Osteoblast (primary cell): ENCODE results near the gene TMEM203. TPM values are rescaled to one million over a fixed set of nuclear protein-coding genes. Genes with fewer than 3 reads are reported as not detected.

Experiments
- DNase-seq: peaks from one replicate; pipeline ENCODE4 v3.0.0; 2011; ENCODE audit warnings: low spot score, mixed read lengths; ENCODE audit not compliant: insufficient read length; ENCODE audit errors: missing footprints
- H2AFZ ChIP-seq: 2 replicates; pipeline ENCODE4 v1.6.0; 2011; ENCODE audit warnings: mild to moderate bottlenecking, low read length
- H3K27ac ChIP-seq: 2 replicates; pipeline ENCODE4 v1.5.1; 2011; ENCODE audit warnings: mild to moderate bottlenecking, low read depth, low read length, moderate library complexity
- H3K27me3 ChIP-seq: 2 replicates; pipeline ENCODE4 v1.6.0; 2012; ENCODE audit warnings: mild to moderate bottlenecking, control low read depth, inconsistent platforms, low read length, moderate library complexity; ENCODE audit not compliant: insufficient read depth
- H3K36me3 ChIP-seq: 2 replicates; pipeline ENCODE4 v1.5.1; 2011; ENCODE audit warnings: mild to moderate bottlenecking, low read length, control low read depth, moderate library complexity; ENCODE audit not compliant: insufficient read depth
- H3K4me1 ChIP-seq: 2 replicates; pipeline ENCODE4 v1.5.1; 2011; ENCODE audit warnings: mild to moderate bottlenecking, low read length, control low read depth, moderate library complexity; ENCODE audit not compliant: insufficient read depth
- H3K4me2 ChIP-seq: 2 replicates; pipeline ENCODE4 v1.6.0; 2011; ENCODE audit warnings: mild to moderate bottlenecking, low read length; ENCODE audit not compliant: insufficient read depth
- H3K4me3 ChIP-seq: fragments of 200-600 bp; sonication (generic); 3 replicates; pipeline ENCODE4 v1.5.1; 2012; ENCODE audit warnings: mild to moderate bottlenecking, low read length, inconsistent platforms; ENCODE audit not compliant: insufficient read depth
- H3K79me2 ChIP-seq: 2 replicates; pipeline ENCODE4 v1.6.0; 2012; ENCODE audit warnings: mild to moderate bottlenecking, low read length, control low read depth, inconsistent platforms; ENCODE audit not compliant: insufficient read depth
- H3K9me3 ChIP-seq: 2 replicates; pipeline ENCODE4 v1.5.1; 2011; ENCODE audit warnings: low read depth, low read length, control low read depth
- H4K20me1 ChIP-seq: 2 replicates; pipeline ENCODE4 v1.6.0; 2012; ENCODE audit warnings: mild to moderate bottlenecking, low read length, control low read depth; ENCODE audit not compliant: insufficient read depth
- CTCF ChIP-seq: IDR thresholded peaks from 2 replicates; pipeline ENCODE4 v1.5.1; 2011; ENCODE audit warnings: mild to moderate bottlenecking, low read depth, low read length, moderate library complexity; ENCODE audit errors: extremely low read depth
- total RNA-seq: library from RNA; depleted of rRNA; stranded (reverse); fragments of >200 nt; gene quantifications from 2 replicates; pipeline ENCODE4 v1.2.3, GENCODE V29; 2012

The TMEM203 gene
- total RNA-seq, 1 donor = 36.9 TPM

GRCh38 chr9:137192859-137193258 is 12.6 kb downstream of the TMEM203 start:
- no peak for TF ChIP-seq CTCF
- H3K27me3 ChIP-seq = no peaks in the 10 kb centered on the region
- H3K36me3 ChIP-seq = peaks cover 14% of the 10 kb centered on the region
- H3K9me3 ChIP-seq = no peaks in the 10 kb centered on the region
- H3K4me3 ChIP-seq = no peak overlapping the region
- peaks cover 79% of the 10 kb centered on the region for H3K79me2 ChIP-seq
- H2AFZ ChIP-seq = no peak overlapping the region
- peaks cover 34% of the 10 kb centered on the region for H4K20me1 ChIP-seq
- DNase-seq = no peak
- peaks cover 10% of the 10 kb centered on the region for H3K4me1 ChIP-seq
- no peak overlapping the region for H3K27ac ChIP-seq
- H3K4me2 ChIP-seq = no peak overlapping the region

- H3K4me1 ChIP-seq = peaks cover 15% of the 10 kb centered on the region
- TF ChIP-seq CTCF = no peak
- H3K79me2 ChIP-seq = peaks cover 79% of the 10 kb centered on the region
- H3K4me2 ChIP-seq = no peak overlapping the region
- peaks cover 14% of the 10 kb centered on the region for H3K36me3 ChIP-seq
- peaks cover 33% of the 10 kb centered on the region for H4K20me1 ChIP-seq
- no peaks in the 10 kb centered on the region for H3K9me3 ChIP-seq
- no peak overlapping the region for H2AFZ ChIP-seq
- no peaks in the 10 kb centered on the region for H3K27me3 ChIP-seq
- H3K4me3 ChIP-seq = no peak overlapping the region
- H3K27ac ChIP-seq = no peak overlapping the region
- DNase-seq = no peak
Observed at GRCh38 chr9:137192448-137192780, 13.0 kb downstream of the TMEM203 start.

GRCh38 chr9:137191691-137192447 is 13.6 kb downstream of the TMEM203 start:
- Histone ChIP-seq H3K27me3 (no peaks in the 10 kb centered on the region), H3K79me2 (peaks cover 81% of the 10 kb centered on the region), H3K4me1 (peaks cover 20% of the 10 kb centered on the region), H3K9me3 (no peaks in the 10 kb centered on the region), H3K36me3 (peaks cover 14% of the 10 kb centered on the region), H2AFZ (no peak overlapping the region), H3K4me3 (no peak overlapping the region), H4K20me1 (peaks cover 38% of the 10 kb centered on the region), H3K4me2 (no peak overlapping the region), H3K27ac (no peak overlapping the region)
- DNase-seq = no peak
- TF ChIP-seq CTCF = no peak

- Histone ChIP-seq H3K4me1 (peaks cover 23% of the 10 kb centered on the region), H3K27ac (no peak overlapping the region), H3K36me3 (peaks cover 14% of the 10 kb centered on the region), H3K79me2 (peaks cover 83% of the 10 kb centered on the region), H3K27me3 (no peaks in the 10 kb centered on the region), H3K4me2 (no peak overlapping the region), H2AFZ (no peak overlapping the region), H3K9me3 (no peaks in the 10 kb centered on the region), H4K20me1 (peaks cover 38% of the 10 kb centered on the region), H3K4me3 (no peak overlapping the region)
- no peak for DNase-seq
- no peak for TF ChIP-seq CTCF
Observed at GRCh38 chr9:137191245-137191644, 14.2 kb downstream of the TMEM203 start.
